Stimulated activated CD4-positive, alpha-beta T cell treated with anti-CD3 and anti-CD28 coated beads, Interleukin-15, amount 100 ng/mL, for 1 hour (primary cell): ENCODE results near the gene ANKRD34A.

ENCODE experiments used
- DNase-seq, 2 donors: peaks; one replicate each; pipeline ENCODE4 v3.0.0-alpha.2; 2020; ENCODE audit warnings: low read depth in 1 of 2, low spot score in 1 of 2

ANKRD34A gene

GRCh38 chr1:145974721-145975120, 10.3 kb upstream of the ANKRD34A start:
- DNase-seq = no peak

- no peak for DNase-seq
These were observed 8.2 kb upstream of the ANKRD34A start for GRCh38 chr1:145972580-145972979.

- DNase-seq = no peak
These were observed 2.9 kb upstream of the ANKRD34A start for GRCh38 chr1:145967288-145967687.

GRCh38 chr1:145965119-145965744, 857 bp upstream of the ANKRD34A start:
- no peak for DNase-seq

DNA sequence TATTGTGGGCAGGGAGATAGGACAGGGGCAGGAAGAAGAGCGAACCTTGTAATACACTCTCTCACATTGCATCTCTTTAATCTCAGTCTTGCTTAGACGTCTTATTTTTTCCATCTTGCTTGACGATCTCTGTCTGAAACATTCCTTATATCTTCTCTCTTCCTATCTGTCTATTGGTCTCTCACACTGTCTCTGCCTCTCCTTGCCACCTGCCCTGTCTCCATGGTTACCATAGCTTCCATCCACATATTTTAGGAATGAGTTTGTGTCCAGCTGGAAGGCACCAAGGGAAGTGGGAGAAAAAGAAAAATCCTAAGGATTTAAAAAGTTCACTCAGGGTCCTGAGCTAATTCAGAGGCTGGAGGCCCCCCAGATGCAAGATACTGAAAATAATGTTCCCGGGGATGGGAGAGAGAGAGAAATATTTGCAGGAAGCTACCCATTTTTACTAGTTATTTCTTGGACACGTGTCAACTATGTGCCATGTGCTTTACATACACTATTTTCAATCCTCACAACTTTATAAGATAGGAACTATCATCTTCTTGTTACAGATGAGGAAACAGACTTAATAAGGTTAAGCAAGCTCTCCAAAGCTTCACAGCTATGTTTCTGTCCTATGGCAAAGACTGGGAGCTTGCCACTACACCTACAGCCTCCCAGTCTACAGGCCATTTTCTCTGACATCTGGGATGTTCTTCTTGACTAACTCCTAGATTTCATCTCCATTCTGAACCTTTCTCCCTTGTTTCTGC, 933 bp downstream of the ANKRD34A start:
- no peak for DNase-seq

DNA sequence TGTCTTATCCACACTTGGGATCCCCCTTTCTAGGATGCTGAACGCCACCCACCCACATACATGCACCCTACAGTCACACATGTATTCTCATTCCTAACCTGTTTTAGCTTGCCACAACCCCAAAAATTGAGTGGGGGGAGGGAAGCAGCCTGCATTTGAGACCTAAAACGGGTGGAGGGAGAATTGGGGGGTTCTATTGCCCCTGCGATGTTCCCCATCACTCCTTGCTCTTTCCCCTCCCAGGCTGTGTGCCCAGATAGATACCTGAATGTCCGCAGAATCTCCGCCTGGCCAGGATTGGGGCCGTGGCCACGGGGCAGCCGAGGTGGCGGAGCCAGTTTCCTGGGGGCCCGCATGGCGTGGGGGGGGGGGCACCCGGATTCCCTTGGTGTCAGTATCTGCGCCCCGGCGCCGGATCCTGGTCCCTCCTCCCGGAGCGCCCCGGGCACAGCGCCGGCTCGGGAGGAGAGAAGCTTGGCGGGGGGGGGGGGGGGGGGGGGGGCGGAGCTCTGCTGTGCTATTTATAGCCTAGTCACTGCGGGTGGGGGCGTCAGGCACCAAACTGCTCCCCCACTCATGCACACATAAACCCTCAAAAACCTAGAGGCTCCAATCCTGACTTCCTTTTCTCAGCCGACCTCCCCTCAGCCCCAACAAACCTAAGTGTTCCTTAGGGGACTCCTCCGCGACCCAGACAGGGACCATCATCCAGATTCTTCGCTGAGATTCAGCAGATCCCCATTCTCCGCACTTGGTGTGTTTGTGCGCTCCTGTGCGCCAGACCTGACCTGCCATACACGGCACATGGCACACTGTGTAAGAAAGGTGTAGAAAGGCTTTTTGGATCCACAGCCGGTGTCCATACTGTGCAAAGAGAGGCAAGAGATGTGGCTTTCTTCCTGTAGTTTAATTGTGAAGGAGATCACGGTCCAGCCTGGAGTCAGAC, 1.9 kb downstream of the ANKRD34A start:
- DNase-seq = no peak

- DNase-seq = peak in 1 of 2 donors; percentile 42
These were observed 2.8 kb downstream of the ANKRD34A start for GRCh38 chr1:145961425-145962156.

- no peak for DNase-seq
These were observed 3.3 kb downstream of the ANKRD34A start for GRCh38 chr1:145961109-145961424.

- DNase-seq = no peak
These were observed 3.8 kb downstream of the ANKRD34A start for GRCh38 chr1:145960468-145961108.

GRCh38 chr1:145959957-145960467, 4.4 kb downstream of the ANKRD34A start:
- DNase-seq = no peak

DNA sequence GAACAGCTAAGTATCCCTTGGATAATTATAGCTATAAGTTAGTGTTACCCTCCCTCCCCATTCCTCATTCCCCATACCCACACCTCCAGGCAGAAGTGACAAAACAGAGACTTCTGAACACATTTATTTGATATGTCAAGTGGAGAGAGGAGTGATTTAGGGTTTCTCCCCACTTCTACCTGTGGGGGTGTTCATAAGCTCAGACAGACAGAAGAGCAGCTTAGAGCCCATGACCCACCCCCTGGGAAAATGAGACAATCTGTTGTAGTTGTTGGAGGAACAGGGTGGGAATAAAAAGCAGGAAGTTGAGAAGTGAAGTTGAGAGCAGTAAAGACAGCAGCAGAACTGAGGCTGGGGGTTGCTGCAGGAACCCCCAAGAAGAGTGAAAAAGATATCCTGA, 5.0 kb downstream of the ANKRD34A start:
- DNase-seq = no peak

GRCh38 chr1:145958734-145959133, 5.6 kb downstream of the ANKRD34A start:
- no peak for DNase-seq

DNA sequence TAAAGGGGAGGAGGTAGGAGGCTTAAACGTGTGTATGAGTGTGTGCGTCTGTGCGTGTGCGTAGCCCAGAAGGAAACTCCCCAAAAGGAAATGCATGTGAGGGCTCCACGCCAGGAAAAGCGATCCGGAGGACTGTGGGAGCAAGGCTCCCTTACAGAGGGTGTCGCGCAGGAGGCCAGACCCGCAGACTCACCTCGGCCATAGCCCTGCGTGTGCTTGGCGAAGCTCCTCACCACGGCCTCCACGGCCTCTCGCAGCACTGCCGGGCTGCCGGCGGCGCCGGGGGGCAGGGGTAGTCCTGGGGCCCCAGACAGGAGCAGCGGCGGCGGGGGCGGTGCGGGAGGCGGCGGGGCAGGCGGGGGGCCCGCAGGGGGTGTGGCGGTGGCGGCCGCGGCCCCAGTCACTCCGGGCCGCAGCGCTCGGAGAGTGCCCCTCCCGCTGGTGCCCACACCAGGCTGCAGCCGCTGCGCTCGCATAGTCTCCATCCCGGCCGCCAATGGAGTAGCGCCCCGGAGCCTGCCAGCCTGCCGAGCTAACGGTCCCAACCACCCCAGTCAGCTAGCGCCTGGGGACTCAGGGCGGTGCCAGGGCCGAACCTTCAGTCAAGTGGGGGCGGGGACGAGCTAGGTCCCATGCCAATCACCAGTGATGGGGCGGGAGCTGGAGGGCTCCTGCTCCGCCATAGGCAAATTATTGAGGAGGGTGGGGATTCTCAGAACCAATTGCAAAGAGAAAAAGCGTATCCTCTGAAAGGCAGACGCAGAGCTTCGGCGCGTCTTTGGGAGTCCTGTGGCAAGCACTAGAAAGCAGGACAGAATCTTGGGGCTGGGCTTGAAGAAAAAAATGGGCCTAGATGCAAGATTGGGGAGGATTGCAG, 6.7 kb downstream of the ANKRD34A start, which contains the start of gene LIX1L:
LIX1L (minus strand) TSS at position 575 of the 877 bp plus-strand sequence; CDS start at position 485, 90 bp downstream.
- DNase-seq = peak; percentile 86 to 89

DNA sequence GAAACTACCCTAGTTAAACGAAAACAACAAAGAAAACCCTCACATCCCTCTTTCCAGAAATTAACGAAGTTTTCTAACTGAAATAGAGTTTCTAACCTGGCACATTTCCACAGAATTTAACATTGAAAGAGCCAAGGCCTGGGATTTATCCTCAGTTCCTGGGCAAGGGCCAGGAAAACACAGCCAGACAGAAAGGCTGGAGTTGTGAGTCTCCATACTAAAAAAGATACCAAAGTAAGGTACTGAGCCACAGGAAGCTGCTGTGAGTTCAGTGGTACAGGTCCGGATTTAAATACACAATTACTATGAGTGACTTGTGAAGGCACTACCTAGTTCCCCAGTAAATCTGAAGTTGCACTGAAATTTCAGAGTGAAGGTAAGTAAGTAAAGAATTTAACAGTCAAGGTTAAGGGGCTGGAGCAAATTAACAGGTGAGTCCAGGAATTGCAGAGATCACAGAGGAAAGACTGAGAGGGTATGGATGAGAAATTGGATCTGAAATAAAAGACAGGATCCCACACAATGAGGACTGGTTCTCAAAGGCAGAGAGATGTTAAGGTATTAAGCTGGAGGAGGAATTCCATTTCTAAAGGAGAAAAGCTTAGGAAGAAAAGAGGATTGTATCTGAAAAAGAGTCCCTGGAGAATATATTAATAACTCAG, 7.5 kb downstream of the ANKRD34A start:
- no peak for DNase-seq

GRCh38 chr1:145956361-145956760, 8.0 kb downstream of the ANKRD34A start:
- DNase-seq = no peak

DNA sequence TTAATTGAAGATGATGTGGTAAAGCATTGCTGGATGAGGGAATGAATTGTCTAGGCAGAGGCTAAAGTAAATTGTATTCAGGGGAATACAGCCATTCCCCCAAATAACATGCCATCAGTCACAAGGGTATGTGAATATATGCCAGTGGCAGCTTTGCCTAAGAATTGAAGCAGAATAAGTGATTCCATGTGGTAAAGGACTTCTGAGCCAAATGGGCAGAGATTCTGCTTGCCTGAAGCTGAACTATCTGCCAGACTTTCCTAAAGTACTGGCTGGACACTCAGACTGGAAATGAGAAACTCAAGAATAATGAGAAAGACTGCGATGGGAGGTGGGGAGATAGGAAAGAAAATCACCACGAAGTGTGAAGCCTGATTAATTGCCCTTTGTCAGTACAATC, 8.9 kb downstream of the ANKRD34A start:
- DNase-seq = no peak

DNA sequence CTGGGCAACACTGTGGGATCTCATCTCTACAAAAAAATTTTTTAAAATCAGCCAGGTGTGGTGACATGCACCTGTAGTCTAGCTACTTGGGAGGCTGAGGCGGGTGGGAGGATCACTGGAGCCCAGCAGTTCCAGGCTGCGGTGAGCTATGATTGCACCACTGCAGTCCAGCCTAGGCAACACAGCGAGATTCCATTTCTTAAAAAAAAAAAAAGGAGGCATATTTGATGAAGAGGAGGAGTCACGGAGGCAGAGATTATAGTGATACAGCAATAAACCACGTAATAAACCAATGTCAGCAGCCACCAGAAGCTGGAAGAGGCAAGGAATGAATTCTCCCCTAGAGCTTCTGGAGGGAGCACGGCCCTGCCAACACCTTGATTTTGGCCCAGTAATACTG, 10.5 kb downstream of the ANKRD34A start:
- DNase-seq = no peak

DNA sequence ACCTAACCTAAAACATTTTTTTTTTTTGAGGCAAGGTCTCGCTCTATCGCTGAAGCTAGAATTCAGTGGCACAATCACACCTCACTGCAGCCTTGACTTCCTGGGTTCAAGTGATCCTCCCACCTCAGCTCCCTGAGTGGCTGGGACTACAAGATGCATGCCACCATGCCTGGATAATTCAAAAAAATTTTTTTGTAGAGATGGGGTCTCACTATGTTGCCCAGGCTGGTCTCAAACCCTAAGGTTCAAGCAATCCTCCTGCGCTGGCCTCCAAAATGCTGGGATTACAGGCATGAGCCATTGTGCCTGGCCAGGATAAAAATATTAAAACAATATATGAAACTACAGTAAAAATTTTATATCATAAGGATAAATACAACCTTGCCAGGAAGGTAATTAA, 11.5 kb downstream of the ANKRD34A start:
- DNase-seq = no peak

DNA sequence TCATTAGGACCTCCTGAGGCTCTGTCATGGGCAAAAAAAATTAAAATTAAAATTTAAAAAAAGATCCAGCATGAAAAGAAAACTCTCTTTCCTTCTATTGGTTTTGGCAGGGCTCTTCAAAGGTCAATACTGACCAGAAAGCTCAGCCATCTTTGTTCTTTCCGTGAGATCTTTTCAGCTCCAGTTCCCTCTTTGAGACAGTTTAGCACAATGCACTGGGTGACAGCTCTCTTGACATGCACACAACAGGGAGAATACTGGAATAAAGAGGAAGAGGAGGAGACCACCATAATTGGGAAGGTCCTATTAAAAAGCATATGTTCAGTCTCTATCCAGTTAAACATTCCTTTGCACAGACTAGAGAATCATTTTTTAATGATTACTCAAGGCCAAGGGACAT, 12.8 kb downstream of the ANKRD34A start:
- no peak for DNase-seq
